ENCODE measurements around the gene ACTN2.

The ACTN2 gene

DNA sequence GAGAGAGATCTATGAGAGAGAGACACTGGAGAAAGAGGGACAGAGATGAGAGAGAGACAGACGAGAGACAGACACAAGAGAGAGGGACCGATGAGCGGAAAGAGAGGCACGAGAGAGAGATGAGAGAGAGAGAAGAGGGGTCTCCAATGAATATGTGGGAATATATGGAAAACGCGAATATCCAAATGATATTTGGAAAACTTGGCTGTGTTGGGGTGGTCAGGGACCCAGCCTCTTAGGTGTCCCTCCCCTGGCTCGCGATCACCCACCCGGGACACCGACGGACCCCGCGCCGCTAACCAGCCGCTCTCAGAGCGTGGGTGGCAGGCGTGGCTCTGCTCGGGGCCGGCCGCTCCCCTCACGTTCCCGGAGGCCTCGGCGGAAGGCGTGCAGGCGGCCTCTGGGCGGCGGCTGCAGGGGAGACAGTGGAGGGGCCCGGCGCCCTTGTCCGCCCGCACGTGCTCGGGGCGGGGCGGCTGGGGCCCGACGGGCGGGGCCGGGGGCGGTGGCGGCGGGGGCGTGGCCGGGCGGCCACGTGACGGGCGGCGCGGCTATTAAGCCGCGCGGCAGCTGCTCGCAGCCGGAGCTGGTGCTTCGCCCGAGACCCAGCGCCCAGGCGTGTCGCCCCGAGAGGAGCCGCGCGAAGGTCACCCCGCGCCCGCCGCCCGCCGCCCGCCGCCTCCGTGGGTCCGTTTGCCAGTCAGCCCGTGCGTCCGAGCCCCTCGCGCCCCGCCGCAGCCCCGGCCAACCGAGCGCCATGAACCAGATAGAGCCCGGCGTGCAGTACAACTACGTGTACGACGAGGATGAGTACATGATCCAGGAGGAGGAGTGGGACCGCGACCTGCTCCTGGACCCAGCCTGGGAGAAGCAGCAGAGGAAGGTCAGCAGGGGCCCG, at the start of gene ACTN2 (continued):
- TF ChIP-seq ZBTB7A (tag by site-specific recombination; IDR thresholded peaks at IDR 0.05; ENCODE audit: low read depth) = no peak; the same call in 1 of the 2 replicates
- TF ChIP-seq ZNF561 (tag by site-specific recombination; IDR thresholded peaks at IDR 0.05; ENCODE audit: borderline replicate concordance) = peak; percentile 79; the same call in 1 of the 2 replicates
- TF ChIP-seq, protein P1, sequence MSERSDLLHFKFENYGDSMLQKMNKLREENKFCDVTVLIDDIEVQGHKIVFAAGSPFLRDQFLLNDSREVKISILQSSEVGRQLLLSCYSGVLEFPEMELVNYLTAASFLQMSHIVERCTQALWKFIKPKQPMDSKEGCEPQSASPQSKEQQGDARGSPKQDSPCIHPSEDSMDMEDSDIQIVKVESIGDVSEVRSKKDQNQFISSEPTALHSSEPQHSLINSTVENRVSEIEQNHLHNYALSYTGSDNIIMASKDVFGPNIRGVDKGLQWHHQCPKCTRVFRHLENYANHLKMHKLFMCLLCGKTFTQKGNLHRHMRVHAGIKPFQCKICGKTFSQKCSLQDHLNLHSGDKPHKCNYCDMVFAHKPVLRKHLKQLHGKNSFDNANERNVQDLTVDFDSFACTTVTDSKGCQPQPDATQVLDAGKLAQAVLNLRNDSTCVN (tag by site-specific recombination; optimal IDR thresholded peaks at IDR 0.05) = peak; percentile 75
- no peak for TF ChIP-seq FEZF1 (tag by site-specific recombination; IDR thresholded peaks at IDR 0.05)
- TF ChIP-seq ZNF747 (tag by site-specific recombination; IDR thresholded peaks at IDR 0.05) = no peak
- TF ChIP-seq ZFP69B (tag by site-specific recombination; IDR thresholded peaks at IDR 0.05) = peak; percentile 68; the same call in 1 of the 2 replicates
- TF ChIP-seq ZBTB17 (tag by site-specific recombination; IDR thresholded peaks at IDR 0.05) = no peak; the same call in 1 of the 2 replicates
- no peak for TF ChIP-seq ZNF830 (tag by site-specific recombination; IDR thresholded peaks at IDR 0.05; ENCODE audit: low read depth)
- TF ChIP-seq, protein P2, sequence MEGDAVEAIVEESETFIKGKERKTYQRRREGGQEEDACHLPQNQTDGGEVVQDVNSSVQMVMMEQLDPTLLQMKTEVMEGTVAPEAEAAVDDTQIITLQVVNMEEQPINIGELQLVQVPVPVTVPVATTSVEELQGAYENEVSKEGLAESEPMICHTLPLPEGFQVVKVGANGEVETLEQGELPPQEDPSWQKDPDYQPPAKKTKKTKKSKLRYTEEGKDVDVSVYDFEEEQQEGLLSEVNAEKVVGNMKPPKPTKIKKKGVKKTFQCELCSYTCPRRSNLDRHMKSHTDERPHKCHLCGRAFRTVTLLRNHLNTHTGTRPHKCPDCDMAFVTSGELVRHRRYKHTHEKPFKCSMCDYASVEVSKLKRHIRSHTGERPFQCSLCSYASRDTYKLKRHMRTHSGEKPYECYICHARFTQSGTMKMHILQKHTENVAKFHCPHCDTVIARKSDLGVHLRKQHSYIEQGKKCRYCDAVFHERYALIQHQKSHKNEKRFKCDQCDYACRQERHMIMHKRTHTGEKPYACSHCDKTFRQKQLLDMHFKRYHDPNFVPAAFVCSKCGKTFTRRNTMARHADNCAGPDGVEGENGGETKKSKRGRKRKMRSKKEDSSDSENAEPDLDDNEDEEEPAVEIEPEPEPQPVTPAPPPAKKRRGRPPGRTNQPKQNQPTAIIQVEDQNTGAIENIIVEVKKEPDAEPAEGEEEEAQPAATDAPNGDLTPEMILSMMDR (tag by site-specific recombination; IDR thresholded peaks at IDR 0.05) = no peak
- no peak for TF ChIP-seq ZNF169 (tag by site-specific recombination; IDR thresholded peaks at IDR 0.05)
- TF ChIP-seq TCF7L2 (IDR thresholded peaks at IDR 0.05; ENCODE audit: borderline replicate concordance, low read depth, low read length) = no peak
- no peak for TF ChIP-seq ZNF112 (tag by site-specific recombination; IDR thresholded peaks at IDR 0.05)
- TF ChIP-seq ZNF777 (tag by site-specific recombination; IDR thresholded peaks at IDR 0.05; ENCODE audit: borderline replicate concordance) = no peak
- no peak for TF ChIP-seq ZNF629 (tag by site-specific recombination; IDR thresholded peaks at IDR 0.05)
- TF ChIP-seq GLIS1 (tag by site-specific recombination; IDR thresholded peaks at IDR 0.05) = peak; percentile 67; the same call in 1 of the 2 replicates
- TF ChIP-seq, protein P3, sequence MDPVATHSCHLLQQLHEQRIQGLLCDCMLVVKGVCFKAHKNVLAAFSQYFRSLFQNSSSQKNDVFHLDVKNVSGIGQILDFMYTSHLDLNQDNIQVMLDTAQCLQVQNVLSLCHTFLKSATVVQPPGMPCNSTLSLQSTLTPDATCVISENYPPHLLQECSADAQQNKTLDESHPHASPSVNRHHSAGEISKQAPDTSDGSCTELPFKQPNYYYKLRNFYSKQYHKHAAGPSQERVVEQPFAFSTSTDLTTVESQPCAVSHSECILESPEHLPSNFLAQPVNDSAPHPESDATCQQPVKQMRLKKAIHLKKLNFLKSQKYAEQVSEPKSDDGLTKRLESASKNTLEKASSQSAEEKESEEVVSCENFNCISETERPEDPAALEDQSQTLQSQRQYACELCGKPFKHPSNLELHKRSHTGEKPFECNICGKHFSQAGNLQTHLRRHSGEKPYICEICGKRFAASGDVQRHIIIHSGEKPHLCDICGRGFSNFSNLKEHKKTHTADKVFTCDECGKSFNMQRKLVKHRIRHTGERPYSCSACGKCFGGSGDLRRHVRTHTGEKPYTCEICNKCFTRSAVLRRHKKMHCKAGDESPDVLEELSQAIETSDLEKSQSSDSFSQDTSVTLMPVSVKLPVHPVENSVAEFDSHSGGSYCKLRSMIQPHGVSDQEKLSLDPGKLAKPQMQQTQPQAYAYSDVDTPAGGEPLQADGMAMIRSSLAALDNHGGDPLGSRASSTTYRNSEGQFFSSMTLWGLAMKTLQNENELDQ (tag by site-specific recombination; IDR thresholded peaks at IDR 0.05; ENCODE audit: low read depth) = no peak
- no peak for TF ChIP-seq ZNF114 (tag by site-specific recombination; IDR thresholded peaks at IDR 0.05)
- TF ChIP-seq ZNF146 (tag by site-specific recombination; IDR thresholded peaks at IDR 0.05) = no peak
- 0 out of 2 replicates have a peak, but pooled peaks have one; percentile 6 for TF ChIP-seq ZNF560 (tag by site-specific recombination; IDR thresholded peaks at IDR 0.05; ENCODE audit: borderline replicate concordance)
- TF ChIP-seq ZNF843 (tag by site-specific recombination; IDR thresholded peaks at IDR 0.05) = peak; percentile 49; the same call in 1 of the 2 replicates
- peak; percentile 95 for TF ChIP-seq ZSCAN30 (tag by site-specific recombination; IDR thresholded peaks at IDR 0.05)
- TF ChIP-seq, protein P4, sequence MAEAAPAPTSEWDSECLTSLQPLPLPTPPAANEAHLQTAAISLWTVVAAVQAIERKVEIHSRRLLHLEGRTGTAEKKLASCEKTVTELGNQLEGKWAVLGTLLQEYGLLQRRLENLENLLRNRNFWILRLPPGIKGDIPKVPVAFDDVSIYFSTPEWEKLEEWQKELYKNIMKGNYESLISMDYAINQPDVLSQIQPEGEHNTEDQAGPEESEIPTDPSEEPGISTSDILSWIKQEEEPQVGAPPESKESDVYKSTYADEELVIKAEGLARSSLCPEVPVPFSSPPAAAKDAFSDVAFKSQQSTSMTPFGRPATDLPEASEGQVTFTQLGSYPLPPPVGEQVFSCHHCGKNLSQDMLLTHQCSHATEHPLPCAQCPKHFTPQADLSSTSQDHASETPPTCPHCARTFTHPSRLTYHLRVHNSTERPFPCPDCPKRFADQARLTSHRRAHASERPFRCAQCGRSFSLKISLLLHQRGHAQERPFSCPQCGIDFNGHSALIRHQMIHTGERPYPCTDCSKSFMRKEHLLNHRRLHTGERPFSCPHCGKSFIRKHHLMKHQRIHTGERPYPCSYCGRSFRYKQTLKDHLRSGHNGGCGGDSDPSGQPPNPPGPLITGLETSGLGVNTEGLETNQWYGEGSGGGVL (tag by site-specific recombination; IDR thresholded peaks at IDR 0.05) = no peak
- TF ChIP-seq, protein P5, sequence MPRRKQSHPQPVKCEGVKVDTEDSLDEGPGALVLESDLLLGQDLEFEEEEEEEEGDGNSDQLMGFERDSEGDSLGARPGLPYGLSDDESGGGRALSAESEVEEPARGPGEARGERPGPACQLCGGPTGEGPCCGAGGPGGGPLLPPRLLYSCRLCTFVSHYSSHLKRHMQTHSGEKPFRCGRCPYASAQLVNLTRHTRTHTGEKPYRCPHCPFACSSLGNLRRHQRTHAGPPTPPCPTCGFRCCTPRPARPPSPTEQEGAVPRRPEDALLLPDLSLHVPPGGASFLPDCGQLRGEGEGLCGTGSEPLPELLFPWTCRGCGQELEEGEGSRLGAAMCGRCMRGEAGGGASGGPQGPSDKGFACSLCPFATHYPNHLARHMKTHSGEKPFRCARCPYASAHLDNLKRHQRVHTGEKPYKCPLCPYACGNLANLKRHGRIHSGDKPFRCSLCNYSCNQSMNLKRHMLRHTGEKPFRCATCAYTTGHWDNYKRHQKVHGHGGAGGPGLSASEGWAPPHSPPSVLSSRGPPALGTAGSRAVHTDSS (tag by site-specific recombination; IDR thresholded peaks at IDR 0.05) = peak; percentile 55; the same call in 1 of the 2 replicates
- TF ChIP-seq SCRT1 (tag by site-specific recombination; IDR thresholded peaks at IDR 0.05; ENCODE audit: borderline replicate concordance) = no peak
- TF ChIP-seq, protein P6, sequence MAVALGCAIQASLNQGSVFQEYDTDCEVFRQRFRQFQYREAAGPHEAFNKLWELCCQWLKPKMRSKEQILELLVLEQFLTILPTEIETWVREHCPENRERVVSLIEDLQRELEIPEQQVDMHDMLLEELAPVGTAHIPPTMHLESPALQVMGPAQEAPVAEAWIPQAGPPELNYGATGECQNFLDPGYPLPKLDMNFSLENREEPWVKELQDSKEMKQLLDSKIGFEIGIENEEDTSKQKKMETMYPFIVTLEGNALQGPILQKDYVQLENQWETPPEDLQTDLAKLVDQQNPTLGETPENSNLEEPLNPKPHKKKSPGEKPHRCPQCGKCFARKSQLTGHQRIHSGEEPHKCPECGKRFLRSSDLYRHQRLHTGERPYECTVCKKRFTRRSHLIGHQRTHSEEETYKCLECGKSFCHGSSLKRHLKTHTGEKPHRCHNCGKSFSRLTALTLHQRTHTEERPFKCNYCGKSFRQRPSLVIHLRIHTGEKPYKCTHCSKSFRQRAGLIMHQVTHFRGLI (tag by site-specific recombination; IDR thresholded peaks at IDR 0.05) = peak; percentile 41; the same call in 1 of the 2 replicates
- TF ChIP-seq, protein P7, sequence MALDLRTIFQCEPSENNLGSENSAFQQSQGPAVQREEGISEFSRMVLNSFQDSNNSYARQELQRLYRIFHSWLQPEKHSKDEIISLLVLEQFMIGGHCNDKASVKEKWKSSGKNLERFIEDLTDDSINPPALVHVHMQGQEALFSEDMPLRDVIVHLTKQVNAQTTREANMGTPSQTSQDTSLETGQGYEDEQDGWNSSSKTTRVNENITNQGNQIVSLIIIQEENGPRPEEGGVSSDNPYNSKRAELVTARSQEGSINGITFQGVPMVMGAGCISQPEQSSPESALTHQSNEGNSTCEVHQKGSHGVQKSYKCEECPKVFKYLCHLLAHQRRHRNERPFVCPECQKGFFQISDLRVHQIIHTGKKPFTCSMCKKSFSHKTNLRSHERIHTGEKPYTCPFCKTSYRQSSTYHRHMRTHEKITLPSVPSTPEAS (tag by site-specific recombination; IDR thresholded peaks at IDR 0.05) = no peak; the same call in 1 of the 2 replicates
- peak; percentile 84 for TF ChIP-seq ZNF785 (tag by site-specific recombination; IDR thresholded peaks at IDR 0.05)
